Esophagus squamous epithelium (tissue), 4 donors: Measurements from ENCODE around the gene MED27.

Source experiments
- POLR2A ChIP-seq, 4 donors: fragments of 450-650 bp; IDR thresholded peaks; one replicate each; pipeline ENCODE4 v1.6.1; 2017; ENCODE audit warnings: antibody characterized with exemption in 4 of 4, mild to moderate bottlenecking in 4 of 4, moderate library complexity in 3 of 4
- TF ChIP-seq, protein P1 (sequence below), 6 experiments: fragments of 450-650 bp in 4 of 6; fragments of 200-600 bp in 2 of 6; sonication (generic) in 2 of 6; IDR thresholded peaks; one replicate each; pipeline ENCODE4 v1.5.1; 2016 to 2019; ENCODE audit warnings: antibody characterized with exemption in 6 of 6, mild to moderate bottlenecking in 4 of 6, moderate library complexity in 4 of 6

DNA sequence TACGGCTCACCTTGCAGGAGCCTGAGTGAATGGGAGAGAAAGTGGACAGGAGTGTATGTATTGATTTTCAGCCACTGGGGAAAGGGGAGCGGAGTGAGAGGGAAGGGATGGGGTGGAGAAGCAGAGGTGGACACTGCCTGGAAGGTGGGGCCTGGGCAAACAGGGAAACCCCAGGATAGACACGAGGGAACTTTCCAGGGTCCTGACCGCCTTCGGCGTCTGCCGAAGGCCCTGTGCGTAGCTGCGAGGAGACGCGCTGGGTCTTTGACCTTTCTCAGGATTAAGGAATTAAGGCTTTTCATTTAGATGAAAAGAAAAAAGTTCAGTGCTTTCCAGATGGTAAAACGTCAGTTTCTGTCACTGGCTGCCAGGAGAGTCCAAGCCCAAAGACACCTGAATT, 205.2 kb downstream of the MED27 start:
- no peak for TF ChIP-seq POLR2A (IDR thresholded peaks at IDR 0.05)
- TF ChIP-seq, protein P1, sequence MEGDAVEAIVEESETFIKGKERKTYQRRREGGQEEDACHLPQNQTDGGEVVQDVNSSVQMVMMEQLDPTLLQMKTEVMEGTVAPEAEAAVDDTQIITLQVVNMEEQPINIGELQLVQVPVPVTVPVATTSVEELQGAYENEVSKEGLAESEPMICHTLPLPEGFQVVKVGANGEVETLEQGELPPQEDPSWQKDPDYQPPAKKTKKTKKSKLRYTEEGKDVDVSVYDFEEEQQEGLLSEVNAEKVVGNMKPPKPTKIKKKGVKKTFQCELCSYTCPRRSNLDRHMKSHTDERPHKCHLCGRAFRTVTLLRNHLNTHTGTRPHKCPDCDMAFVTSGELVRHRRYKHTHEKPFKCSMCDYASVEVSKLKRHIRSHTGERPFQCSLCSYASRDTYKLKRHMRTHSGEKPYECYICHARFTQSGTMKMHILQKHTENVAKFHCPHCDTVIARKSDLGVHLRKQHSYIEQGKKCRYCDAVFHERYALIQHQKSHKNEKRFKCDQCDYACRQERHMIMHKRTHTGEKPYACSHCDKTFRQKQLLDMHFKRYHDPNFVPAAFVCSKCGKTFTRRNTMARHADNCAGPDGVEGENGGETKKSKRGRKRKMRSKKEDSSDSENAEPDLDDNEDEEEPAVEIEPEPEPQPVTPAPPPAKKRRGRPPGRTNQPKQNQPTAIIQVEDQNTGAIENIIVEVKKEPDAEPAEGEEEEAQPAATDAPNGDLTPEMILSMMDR (IDR thresholded peaks at IDR 0.05) = no peak
